Retina (tissue), 1 donor: ENCODE results near the gene PHLDA3.

ENCODE experiments used
- DNase-seq: peaks from one replicate; pipeline ENCODE4 v3.0.0-alpha.2; 2016

The PHLDA3 gene

GRCh38 chr1:201460814-201461644 lies 8.0 kb downstream of the PHLDA3 start:
- no peak for DNase-seq

GRCh38 chr1:201459775-201460174 lies 9.2 kb downstream of the PHLDA3 start:
- no peak for DNase-seq

DNA sequence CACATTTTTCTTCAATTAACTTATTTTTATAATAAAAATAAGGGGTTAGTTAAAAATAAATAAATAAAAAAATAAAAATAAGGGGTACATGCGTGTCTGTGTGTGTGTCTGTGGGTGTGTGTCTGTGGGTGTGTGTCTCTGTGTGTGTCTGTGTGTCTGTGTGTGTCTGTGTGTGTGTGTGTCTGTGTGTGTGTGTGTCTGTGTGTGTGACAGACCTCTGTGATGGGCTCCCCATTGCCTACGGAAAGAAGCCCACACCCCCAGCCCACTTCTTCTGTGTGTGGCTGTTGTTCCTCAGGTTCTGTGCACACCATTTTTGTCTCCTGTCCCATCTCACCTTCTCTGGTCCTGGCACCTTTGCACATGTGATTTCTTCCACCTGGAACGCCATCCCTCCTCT lies 9.9 kb downstream of the PHLDA3 start:
- DNase-seq, result no peak

- DNase-seq, result no peak
Observed at GRCh38 chr1:201457508-201457960, 11.5 kb downstream of the PHLDA3 start.

- peak; percentile 70 for DNase-seq
Observed at GRCh38 chr1:201456499-201457309, 12.3 kb downstream of the PHLDA3 start.

GRCh38 chr1:201455098-201455497 lies 13.9 kb downstream of the PHLDA3 start:
- no peak for DNase-seq

DNA sequence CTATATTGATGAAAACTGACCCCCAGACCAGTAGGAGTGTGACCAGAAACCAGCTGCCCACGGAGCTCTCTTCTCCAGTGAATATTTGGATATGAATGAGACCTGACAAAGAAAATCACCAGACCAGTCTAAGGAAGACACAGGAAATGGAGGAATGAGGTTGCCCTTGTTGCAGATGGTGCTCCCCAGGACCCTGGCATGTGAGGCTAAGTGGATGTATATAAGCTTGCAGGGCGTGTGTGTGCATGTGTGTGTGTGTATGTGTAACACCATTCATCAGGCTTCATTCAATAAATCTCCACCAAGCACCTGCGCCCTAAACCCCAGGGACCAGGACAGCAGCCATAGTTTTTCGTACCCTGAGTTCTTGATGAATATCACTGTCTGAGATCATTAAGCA lies 14.4 kb downstream of the PHLDA3 start:
- no peak for DNase-seq

DNA sequence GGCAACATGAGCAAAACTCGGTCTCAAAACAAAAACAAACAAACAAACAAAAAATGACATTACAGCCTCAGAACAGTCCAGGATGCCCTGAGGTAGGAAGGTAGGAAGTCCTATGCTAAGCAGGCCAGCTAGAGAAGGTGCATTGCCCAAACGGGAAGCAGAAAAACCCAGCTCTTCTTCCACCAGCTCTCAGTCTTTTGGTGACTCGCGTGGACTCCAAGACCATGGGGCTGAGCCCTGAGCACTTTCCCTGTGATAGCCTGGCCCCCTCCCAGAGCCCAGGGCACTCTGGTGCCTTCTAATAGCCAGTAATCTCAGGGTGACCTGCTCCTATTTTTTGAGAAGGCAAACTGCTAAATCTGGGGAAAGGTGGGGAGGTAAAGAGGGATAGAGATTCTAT lies 16.1 kb downstream of the PHLDA3 start:
- DNase-seq, result no peak

DNA sequence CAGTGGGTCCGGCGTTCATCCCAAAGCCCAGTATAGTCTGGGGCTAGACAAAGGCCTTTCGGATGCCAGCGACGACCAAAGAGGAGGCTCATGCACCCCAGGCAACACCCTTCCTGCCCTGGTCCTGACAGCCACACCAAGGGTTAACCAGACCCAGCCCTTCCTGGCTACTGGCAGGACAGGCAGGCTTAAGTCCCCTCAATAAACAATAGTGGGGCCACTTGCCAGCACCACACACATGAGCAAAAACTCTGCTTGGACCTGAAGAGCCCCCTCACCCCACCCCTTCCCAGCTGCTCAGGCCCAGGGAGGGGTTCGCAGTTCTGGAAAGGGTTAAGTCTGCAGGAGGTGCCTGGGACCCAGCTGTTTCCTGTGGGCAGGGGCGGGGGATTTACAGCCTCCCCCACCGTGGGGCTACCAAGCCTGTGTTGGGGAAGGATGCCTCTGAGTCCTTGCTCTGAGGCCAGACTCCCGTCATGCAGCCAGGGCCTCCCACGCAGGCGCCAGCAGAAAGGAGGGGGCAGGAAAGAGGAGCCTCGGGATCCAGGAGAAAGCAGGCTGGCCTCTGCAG lies 18.2 kb downstream of the PHLDA3 start:
- DNase-seq, result peak; percentile 52

GRCh38 chr1:201448990-201449389 lies 20.0 kb downstream of the PHLDA3 start:
- peak; percentile 63 for DNase-seq

GRCh38 chr1:201447903-201448871 lies 20.8 kb downstream of the PHLDA3 start:
- DNase-seq, result peak; percentile 87

DNA sequence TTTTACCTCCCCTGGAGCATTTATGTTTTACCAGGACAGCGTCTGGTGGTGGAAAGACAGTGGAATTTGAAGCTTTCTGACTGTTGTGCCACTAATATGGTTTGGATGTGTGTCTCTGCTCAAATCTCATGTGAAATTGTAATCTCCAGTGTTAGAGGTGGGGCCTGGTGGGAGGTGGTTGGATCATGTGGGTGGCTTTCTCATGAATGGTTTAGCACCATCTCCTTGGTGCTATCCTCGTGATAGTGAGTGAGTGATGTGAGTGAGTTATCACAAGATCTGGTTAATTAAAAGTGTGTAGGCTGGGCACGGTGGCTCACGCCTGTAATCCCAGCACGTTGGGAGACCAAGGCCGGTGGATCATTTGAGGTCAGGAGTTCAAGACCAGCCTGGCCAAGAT lies 23.7 kb downstream of the PHLDA3 start:
- no peak for DNase-seq

DNA sequence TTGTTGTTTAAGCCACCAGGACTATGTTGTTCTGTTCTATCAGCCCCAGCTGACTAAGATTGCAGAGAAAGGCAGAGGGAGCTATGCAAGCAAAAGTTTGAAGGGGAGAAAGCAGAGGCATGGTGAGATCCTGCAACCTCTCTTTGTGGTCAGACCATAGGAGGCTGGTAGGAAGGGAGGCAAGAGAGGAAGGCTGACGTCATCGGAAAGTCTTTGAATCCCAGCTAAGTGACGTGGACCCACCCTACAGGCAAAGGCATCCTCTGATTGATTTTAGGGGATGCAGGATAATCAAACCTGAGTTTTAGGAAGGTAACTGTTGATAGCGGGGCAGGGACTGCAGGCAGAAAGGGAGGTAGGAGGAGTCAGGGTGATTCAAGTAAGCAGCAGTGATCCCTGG lies 24.2 kb downstream of the PHLDA3 start:
- no peak for DNase-seq

- no peak for DNase-seq
Observed at GRCh38 chr1:201443747-201444146, 25.2 kb downstream of the PHLDA3 start.

- DNase-seq, result no peak
Observed at GRCh38 chr1:201436969-201437368, 32.0 kb downstream of the PHLDA3 start.

GRCh38 chr1:201436393-201436792 lies 32.6 kb downstream of the PHLDA3 start:
- no peak for DNase-seq

DNA sequence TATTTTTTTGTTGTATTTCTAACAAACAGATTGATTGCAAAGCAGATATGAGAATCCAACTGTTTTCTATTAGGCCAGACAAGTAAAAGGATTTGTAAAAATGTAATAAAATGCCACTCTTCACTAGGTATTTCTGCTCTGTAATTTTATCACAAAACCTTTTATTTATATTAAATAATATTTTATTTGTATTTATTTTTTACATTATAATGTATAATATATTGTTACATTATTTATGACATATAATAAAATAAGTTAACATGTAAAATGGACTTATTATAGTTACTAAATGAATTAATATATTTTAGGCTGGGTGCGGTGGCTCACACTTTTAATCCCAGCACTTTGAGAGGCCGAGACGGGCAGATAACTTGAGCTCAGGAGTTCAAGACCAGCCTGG lies 34.7 kb downstream of the PHLDA3 start:
- DNase-seq, result no peak

DNA sequence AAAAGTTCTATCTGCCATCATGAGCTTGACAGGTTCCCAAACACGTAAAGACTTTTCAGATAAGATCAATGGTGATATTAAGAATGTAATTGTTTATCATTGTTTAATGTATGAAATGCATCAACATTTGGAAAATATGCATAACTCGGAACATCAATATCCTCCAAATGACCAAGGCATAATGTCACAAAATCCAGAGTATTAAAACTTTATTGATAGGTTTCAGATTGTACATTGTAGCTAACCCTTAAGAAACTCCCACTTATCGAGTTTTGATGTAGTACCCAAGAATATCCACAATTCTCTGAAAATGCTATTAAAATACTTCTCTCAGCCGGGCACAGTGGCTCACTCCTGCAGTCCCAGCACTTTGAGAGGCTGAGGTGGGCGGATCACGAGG lies 35.4 kb downstream of the PHLDA3 start:
- DNase-seq, result no peak

DNA sequence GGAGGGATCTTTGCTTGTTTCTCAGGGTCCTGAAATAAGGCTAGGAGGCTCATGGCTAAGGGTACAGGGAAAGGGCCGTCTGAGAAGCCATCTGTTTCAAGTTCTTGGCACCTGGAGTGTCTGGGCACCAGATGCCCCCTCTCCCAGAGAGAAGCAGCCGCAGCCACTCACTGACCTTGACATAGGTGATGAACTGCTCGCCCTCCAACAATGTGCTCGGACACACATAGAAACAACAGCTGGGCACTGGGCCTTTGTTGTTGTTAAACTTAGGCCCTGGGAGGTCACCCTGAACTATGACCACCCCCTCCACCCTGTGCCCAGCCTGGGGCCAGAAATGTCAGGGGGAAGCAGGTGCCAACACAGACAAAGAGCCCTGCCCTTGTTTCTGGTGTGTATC lies 38.2 kb downstream of the PHLDA3 start:
- peak; percentile 52 for DNase-seq

- DNase-seq, result no peak
Observed at GRCh38 chr1:201429736-201430501, 39.1 kb downstream of the PHLDA3 start.

GRCh38 chr1:201427963-201428362 lies 41.0 kb downstream of the PHLDA3 start:
- DNase-seq, result no peak
